HG03354 (cell line): Measurements from ENCODE around the gene COIL.
A peak's percentile ranks its signal among the peaks of the same experiment; 100 is the strongest.

Source experiments
- ATAC-seq: cut with Tn5 transposase; IDR thresholded peaks from one replicate; pipeline ENCODE4 v1.9.1; 2021; ENCODE audit warnings: mild to moderate bottlenecking; ENCODE audit not compliant: unreplicated experiment, poor library complexity, severe bottlenecking

Gene COIL

DNA sequence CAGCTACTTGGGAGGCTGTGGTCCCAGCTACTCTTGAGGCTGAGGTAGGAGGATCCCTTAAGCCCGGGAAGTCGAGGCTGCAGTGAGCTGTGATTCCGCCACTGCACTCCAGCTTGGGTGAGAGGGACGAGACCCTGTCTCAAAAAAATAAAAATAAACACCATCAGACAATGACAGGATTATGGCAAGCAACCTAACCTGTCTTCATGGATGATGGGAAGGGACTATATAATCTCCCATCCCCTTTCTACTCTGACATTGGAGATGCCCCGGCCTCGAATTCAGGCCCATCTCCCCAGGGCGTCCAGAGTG lies 47.9 kb downstream of the COIL start:
- no peak for ATAC-seq

DNA sequence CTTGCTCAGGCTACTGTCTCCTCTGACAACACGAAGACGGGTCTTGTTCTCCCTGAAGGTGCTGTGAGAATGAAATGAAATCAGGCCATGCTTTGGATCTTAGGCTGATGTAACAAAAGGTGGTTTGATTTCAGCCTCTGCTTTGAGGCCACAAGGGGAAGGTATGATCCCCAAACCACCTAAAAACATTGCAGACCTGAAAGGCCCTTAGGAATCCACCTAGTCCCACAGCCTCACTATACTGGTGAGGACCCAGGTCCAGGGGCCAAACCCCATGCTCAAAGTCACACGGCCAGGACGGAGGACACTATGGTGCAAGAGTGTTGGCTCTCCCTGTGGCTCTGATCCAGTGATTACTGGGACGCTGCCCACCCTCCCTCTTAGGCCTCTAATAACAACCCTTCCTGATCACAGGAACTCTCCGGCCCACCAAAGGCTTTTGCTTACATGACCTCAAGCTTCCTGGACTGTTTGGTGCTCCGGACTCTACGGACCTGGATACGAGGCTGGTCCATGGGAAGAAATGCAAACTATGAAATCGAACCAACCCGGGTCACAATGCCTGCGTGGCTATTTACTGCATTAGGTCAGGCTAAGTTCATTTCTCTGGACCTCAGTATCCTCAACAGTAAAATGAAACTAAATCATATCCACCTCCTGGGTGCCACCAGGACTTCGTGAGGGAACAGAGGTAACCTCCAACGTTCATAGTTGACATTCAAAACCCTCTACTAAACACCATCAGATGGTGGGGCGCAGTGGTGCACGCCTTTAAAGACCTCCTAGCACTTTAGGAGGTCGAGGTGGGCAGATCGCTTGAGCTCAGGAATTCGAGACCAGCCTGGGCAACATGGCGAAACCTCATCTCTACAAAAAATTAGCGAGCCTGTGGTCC lies 48.5 kb downstream of the COIL start:
- ATAC-seq: no peak

- ATAC-seq: no peak
Measured at GRCh38 chr17:56910509-56911235, 50.2 kb downstream of the COIL start.

- no peak for ATAC-seq
Measured at GRCh38 chr17:56909742-56910508, 50.9 kb downstream of the COIL start.

DNA sequence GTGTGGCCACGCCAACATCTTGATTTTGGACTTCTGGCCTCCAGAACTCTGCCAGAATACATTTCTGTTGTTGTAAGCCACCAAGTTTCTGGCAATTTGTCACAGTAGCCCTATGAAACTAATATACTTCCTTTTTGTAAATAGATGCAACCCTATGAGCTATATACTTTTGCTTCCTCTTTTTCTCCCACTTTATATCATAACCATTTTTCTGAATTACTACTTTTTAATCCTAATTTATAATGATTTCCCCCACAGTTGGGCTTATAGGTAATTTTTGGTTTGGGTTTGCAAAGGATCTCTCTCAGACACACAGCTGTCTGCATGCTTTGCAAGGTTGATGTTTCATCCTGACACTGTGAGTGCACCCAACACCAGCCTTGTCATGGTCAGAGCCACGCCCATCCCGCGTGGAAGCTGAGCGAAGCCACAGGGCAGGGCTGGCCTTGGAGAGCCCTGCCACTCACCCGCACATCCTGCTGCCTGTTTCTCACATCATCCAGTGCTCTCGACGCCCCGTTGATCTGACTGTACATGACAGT lies 52.8 kb downstream of the COIL start:
- peak; percentile 93 for ATAC-seq

GRCh38 chr17:56903560-56903959 lies 57.3 kb downstream of the COIL start:
- ATAC-seq: no peak

- ATAC-seq: no peak
Measured at GRCh38 chr17:56902348-56902747, 58.5 kb downstream of the COIL start.

DNA sequence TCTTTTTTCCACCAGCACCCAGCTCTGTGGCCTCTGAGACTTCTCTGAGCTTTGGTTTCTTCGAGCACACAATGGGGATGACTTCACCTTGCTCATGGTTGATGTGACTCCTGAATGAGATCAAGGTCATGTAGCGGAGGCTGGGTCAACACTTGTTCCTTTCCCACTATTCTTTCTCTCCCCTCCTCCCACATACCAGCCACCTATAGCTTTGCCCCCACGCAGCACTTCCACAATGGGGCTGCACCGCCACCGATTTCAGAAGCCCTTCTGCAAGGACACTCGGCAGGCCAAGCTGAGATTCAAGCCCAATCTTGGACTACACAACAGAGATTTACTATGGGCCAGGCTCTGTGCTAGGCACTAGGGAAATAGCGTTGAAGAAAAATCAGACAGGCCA lies 61.4 kb downstream of the COIL start:
- no peak for ATAC-seq

DNA sequence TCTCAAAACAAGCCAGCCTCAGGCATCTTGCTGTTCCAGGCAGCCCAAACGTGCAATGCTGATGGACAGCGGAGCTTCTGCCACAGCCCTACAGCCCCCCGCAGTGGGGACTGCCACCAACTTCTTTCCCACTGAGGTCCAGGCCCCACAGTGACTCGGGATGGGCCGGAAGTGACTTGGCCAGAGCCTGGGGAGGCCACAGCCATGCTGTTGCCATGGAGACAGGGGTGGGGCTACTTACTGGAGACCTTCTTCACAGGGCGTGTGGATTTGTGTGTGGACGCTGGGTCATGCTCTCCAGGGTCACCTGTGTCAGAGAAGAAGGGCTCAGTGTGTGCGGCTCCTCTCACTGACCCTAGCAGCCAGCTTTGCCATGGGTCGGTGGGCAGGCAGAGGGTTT lies 62.0 kb downstream of the COIL start:
- no peak for ATAC-seq

GRCh38 chr17:56897646-56898424 lies 63.0 kb downstream of the COIL start:
- ATAC-seq: peak; percentile 48

DNA sequence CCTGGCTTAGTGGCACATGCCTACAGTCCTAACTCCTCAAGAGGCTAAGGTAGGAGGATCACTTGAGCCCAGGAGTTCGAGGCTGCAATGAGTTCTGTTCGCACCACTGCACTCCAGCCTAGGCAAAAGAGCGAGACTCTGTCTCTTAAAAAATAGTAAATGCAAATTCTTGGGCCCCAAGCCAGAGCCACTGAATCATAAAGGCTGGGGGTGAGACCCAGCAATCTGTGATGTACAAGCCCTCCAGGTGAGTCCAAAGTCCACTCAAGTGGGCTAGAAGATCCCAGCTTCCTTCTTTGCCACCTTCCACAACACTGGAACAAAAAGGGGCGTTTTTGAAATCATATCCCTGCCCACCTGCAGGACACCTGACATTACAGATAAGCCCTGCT lies 63.9 kb downstream of the COIL start:
- peak; percentile 51 for ATAC-seq

GRCh38 chr17:56896217-56896967 lies 64.5 kb downstream of the COIL start:
- ATAC-seq: peak; percentile 17

DNA sequence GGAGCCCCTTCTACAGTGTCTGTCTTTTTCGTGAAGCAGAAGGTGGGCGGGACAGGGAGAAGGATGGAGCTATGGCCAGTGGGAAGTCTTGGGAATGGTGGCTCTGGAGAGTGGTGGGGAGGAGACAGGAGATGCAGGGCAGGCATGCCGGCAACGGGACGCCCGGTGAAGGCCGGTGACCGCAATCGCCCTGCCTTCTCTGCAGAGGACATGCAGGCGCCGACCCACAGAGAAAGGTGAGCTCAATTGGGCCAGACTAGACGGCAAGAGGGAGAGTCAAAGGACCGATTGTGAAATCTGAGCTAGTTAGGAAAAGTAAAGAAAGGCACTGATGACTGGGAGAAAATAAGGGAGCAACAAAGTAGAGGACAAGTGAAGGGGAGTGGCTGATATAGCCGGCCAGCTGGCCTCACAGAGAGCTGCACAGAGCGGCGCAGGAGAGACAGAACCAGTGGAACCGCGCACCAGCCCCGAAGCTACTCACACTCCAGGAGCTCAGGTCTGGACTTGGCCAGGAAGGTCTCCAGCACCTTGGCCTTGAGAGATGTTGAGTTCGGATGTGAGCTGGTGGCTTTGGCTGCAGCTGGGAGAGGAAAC lies 65.9 kb downstream of the COIL start:
- no peak for ATAC-seq

GRCh38 chr17:56893503-56893902 lies 67.3 kb downstream of the COIL start:
- no peak for ATAC-seq

DNA sequence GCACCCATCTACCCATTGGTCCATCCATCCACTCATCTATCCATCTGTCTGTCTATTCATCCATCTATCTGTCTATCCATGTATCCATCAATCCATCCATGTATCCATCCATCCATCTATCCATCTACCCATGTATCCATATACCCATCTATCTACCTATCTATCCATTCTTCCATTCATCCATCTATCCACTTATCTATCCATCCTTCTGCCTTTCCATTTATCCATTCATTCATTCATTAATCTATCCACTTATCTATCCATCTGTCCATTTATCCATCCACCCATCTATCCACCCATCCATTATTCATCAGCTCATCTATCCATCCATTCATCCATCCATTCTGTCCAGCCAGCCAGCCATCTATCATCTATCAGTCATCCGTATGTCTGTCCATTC lies 68.5 kb downstream of the COIL start:
- ATAC-seq: no peak

- ATAC-seq: no peak
Measured at GRCh38 chr17:56891751-56892150, 69.1 kb downstream of the COIL start.

DNA sequence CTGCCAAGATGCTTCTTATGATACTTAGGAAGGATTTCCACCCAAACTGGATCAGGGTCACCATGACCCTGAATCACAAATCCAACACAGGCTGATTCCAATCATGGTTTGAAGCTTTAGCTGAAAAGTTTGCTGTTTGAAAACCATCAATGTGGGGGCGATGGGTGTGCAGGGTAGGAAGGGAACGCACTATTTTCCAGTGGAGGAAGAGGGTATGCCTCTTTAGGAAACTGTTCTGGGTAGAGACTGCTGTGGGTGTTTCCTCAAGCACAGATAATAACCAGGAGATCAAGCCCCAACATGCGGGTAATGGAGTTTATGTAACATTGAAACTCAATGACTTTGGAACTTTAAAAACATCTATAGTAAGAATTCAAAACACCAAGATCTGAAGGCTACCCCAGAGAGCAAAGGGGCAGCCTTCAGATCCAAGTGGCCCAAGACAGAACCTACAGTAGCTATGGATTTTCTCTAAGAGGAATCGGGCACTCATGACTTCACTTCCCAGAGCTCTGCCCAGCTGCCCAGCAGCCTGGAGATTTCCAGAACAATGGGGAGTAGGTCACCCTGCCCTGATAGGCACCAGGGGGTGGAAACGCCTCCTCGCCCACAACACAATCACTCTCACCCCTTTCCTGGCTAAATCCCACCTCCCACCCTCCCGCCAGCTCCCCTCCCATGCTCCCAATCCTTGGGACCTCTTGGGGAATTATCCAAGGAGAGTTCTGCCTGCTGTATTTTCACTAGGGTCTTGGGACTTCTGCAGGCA lies 69.8 kb downstream of the COIL start:
- no peak for ATAC-seq

DNA sequence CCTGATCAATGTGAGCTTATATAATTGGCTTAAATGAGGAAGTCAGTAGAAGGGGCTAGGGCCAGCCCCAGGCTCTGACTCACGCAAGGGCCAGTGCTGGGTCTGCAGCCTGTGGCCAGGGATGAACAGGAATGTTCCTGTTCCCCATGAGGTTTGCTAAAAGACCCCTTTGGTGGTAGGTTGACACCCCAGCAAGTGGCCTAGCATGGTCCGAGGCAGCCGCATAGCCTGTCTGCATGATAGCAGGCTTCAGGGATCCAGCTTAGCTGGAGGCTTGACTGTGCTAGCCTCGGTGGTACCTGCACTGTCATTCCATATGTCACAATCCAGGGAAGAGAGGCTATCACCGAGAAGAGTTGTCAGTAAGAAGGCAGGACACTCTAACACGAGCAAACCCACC lies 70.5 kb downstream of the COIL start:
- no peak for ATAC-seq
